Measurements from ENCODE around the gene LSS. TPM values are rescaled to one million over a fixed set of nuclear protein-coding genes. Genes with fewer than 3 reads are reported as not detected.

Gene LSS
- total RNA-seq, 2 donors from 2014 or later: 30.8 to 43.8 TPM

DNA sequence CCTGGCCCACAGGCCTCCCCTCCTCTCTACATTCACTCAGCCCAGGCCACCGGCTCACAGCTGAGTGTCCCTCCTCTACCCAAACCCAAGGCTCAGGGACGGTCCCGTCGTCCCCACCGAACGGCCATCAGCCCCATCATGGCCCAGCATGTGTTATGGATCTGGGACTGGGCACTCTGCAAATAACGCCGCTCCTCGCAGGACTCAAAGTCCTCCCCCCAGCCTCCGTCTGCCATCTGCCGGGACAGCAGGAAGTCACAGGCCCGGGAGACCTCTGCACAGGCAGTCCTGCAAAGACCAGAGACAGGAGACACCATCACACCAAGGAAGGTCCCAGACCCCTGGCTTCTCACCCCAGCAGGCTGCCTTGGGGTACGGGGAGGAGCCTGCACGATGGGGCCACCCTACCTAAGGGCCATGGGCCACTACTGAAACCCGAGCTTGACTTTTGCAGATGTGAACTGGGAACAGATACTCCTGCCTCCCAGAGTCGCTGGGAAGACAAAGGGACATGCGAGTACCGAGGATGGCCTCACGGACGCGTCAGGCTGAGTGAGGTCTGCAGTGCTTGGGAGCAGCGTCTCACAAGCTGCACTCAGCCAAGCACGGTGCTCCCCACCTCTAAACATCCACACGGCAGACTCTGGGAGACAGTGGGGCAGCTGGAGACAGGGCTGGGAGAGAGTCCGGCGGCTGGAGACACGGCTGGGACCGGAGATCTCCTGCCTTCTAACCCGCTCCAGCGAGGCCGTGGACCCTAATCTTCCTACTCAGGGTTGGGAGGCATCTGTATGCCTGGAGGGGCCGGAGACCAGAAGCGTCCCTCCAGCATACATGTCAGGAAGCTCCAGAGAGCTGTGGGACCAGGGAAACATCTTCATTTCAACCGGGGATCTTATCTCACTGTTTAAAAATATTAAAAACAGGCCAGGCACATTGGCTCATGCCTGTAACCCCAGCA is 33.9 kb downstream of the LSS start:
- Mint-ChIP-seq H3K36me3 (ENCODE audit: low read depth) (peaks cover 43% of the 10 kb centered on the region), H3K27ac (no peak overlapping the region), H3K4me3 (no peak overlapping the region), H3K4me1 (no peaks in the 10 kb centered on the region), H3K27me3 (no peaks in the 10 kb centered on the region), H3K9me3 (no peaks in the 10 kb centered on the region)
- no peak for ATAC-seq (replicated peaks)

DNA sequence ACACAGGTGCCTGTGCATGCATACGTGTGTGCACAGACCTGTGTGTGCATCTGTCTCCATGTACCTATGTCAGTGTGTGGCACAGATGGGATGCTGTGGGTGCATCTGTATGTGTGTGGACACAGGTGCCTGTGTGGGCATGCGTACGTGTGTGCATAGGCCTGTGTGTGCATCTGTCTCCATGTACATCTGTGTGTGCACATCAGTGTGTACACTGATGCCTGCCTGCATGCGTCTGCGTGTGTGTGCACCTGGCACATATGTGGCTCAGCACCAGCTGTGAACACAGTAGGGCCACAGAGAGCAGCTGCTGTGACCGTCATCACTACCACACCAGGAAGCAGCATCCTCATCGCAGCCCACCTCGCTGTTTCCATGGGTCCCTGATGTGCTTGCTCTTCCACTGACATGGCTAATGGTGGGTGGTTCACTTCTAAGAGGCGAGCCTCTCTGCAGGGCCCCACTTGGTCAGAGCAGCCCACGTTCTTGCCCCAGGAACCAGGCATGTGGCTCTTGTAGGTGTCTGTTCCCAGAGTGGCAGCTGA is 34.7 kb downstream of the LSS start:
- Mint-ChIP-seq H3K27me3 (no peaks in the 10 kb centered on the region), H3K9me3 (no peaks in the 10 kb centered on the region)

DNA sequence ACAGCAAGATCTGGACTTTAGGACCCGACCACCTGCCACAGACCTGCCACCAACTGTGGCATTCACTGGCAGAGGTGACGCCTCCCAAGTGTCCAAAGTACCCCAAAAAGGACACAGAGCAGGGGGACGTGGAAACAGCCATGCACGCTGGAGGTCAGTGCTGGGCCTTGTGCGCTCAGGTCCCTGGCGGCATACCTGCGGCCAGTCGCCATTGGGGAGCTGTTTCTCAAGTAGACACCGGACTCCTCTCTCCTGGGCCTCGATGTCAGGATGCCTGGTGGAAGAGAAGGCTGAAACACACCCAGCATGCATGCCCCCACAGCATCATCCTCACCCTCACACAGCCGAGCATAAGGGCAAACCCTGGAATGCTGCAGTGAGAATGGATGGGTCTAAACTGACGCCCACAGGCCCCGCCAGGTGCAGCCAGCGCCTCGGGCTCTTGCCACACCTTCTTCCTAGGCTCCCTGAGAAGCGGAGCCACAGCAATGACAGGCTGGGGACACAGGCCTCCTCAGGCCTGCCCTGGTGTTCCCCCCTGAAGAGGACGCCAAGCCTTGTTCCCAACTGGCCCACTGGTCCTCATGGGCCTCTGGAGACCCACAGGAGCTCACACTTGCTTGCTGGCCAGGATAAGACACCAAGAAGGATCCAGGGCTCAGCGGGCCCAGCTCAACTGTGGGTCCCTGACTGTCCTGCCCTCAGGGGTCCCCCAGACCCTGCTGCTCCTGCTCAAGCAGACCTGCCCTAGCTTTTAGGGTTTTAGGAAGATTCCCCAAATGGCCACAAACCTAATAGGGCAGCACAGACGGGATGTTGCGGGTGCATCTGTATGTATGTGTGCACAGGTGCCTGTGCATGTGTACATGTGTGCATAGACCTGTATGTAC is 36.6 kb downstream of the LSS start:
- no peak overlapping the region for H3K27ac Mint-ChIP-seq
- peaks cover 19% of the 10 kb centered on the region for H3K36me3 Mint-ChIP-seq (ENCODE audit: low read depth)
- no peaks in the 10 kb centered on the region for H3K4me1 Mint-ChIP-seq
- ATAC-seq (replicated peaks): no peak
- no peaks in the 10 kb centered on the region for H3K9me3 Mint-ChIP-seq
- H3K27me3 Mint-ChIP-seq: no peaks in the 10 kb centered on the region
- H3K4me3 Mint-ChIP-seq: no peak overlapping the region

More for the DNA sequence above, 34.7 kb downstream of the LSS start:
- no peak overlapping the region for H3K4me3 Mint-ChIP-seq
- H3K36me3 Mint-ChIP-seq (ENCODE audit: low read depth): peaks cover 36% of the 10 kb centered on the region
- no peaks in the 10 kb centered on the region for H3K4me1 Mint-ChIP-seq
- H3K27ac Mint-ChIP-seq: no peak overlapping the region
- ATAC-seq (replicated peaks): no peak

DNA sequence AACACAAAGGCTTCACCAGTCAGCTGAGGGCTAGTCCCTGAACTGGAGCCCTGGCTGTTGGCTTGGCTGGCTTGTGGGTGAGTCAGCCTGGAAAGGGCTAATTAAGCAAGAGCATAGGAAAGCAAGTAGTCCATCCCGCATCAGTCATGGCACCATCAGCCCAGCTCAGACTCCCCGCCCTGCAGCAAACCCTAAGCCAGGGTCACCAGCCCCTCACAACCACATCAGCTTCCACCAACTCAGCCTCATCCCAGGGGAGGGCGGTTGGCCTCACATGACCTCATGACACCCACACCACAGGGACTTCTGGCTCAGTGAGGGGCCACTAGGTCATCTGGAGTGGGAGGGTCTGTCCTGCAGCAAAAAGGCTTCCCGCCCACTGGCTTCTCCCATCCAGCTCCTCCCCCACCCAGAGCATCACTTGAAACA is 37.3 kb downstream of the LSS start:
- no peaks in the 10 kb centered on the region for H3K9me3 Mint-ChIP-seq
- H3K27me3 Mint-ChIP-seq: no peaks in the 10 kb centered on the region
- H3K4me3 Mint-ChIP-seq: no peak overlapping the region
- H3K36me3 Mint-ChIP-seq (ENCODE audit: low read depth): peaks cover 12% of the 10 kb centered on the region
- no peaks in the 10 kb centered on the region for H3K4me1 Mint-ChIP-seq
- no peak for ATAC-seq (replicated peaks)
- H3K27ac Mint-ChIP-seq: no peak overlapping the region

- Mint-ChIP-seq H3K27me3 (no peaks in the 10 kb centered on the region), H3K27ac (no peak overlapping the region), H3K4me3 (no peak overlapping the region)
These were observed 38.0 kb downstream of the LSS start for GRCh38 chr21:46190491-46191131.

GRCh38 chr21:46189959-46190490 is 38.5 kb downstream of the LSS start:
- Mint-ChIP-seq H3K4me1 (no peaks in the 10 kb centered on the region), H3K27me3 (no peaks in the 10 kb centered on the region), H3K27ac (no peak overlapping the region), H3K36me3 (ENCODE audit: low read depth) (peaks cover 9% of the 10 kb centered on the region), H3K4me3 (no peak overlapping the region), H3K9me3 (no peaks in the 10 kb centered on the region)
- no peak for ATAC-seq (replicated peaks)

More at GRCh38 chr21:46190491-46191131, 38.0 kb downstream of the LSS start:
- Mint-ChIP-seq H3K36me3 (ENCODE audit: low read depth) (peaks cover 9% of the 10 kb centered on the region), H3K9me3 (no peaks in the 10 kb centered on the region), H3K4me1 (no peaks in the 10 kb centered on the region)
- no peak for ATAC-seq (replicated peaks)

- no peaks in the 10 kb centered on the region for H3K4me1 Mint-ChIP-seq
- no peaks in the 10 kb centered on the region for H3K9me3 Mint-ChIP-seq
- H3K27ac Mint-ChIP-seq: peak overlapping the region; percentile 36
- H3K36me3 Mint-ChIP-seq (ENCODE audit: low read depth): peaks cover 4% of the 10 kb centered on the region
- H3K27me3 Mint-ChIP-seq: no peaks in the 10 kb centered on the region
- H3K4me3 Mint-ChIP-seq: no peak overlapping the region
- no peak for ATAC-seq (replicated peaks)
These were observed 39.2 kb downstream of the LSS start for GRCh38 chr21:46189213-46189958.

GRCh38 chr21:46188226-46189212 is 40.1 kb downstream of the LSS start:
- Mint-ChIP-seq H3K27me3 (no peaks in the 10 kb centered on the region), H3K9me3 (no peaks in the 10 kb centered on the region), H3K36me3 (ENCODE audit: low read depth) (no peaks in the 10 kb centered on the region), H3K4me1 (no peaks in the 10 kb centered on the region), H3K27ac (peak overlapping the region; percentile 36), H3K4me3 (no peak overlapping the region)
- ATAC-seq (replicated peaks): no peak

DNA sequence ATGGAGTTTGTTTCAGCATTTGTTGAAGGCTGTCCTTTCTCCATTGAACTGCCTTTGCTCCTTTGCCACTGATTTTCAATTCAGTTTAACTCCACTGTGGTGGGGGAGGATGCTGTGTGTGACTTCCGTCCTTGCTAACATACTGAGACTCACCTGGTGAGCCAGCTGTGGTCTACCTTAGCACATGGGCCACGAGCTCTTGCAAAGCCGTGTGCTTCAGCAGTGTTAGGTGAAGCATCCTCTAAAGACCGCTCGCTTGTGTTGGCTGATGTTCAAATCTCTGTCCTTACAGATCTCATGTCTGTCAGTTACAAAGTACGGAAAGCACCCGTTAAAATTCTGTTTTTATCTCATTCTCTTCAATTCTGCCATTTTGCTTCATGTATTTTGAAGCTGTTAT is 40.8 kb downstream of the LSS start:
- no peak for ATAC-seq (replicated peaks)
- Mint-ChIP-seq H3K27ac (no peak overlapping the region), H3K36me3 (ENCODE audit: low read depth) (no peaks in the 10 kb centered on the region), H3K9me3 (no peaks in the 10 kb centered on the region), H3K4me3 (no peak overlapping the region), H3K4me1 (no peaks in the 10 kb centered on the region), H3K27me3 (no peaks in the 10 kb centered on the region)

DNA sequence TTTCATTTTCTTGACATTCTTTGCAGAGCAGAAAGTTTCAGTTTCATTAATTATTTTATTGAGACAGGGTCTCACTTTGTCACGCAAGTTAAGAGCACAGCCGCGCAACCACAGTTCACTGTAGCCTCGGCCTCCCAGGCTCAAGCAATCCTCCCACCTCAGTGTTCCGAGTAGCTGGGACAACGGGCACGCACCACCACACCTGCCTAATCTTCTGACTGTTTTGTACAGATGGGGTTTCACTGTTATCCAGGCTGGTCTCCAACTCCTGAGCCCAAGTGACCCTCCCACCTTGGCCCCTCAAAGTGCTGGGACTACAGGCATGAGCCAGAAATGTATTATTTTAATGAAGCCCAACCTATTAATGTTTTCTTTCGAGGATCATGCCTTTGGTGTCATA is 41.3 kb downstream of the LSS start:
- Mint-ChIP-seq H3K4me3 (no peak overlapping the region), H3K27ac (no peak overlapping the region), H3K4me1 (no peaks in the 10 kb centered on the region), H3K36me3 (ENCODE audit: low read depth) (no peaks in the 10 kb centered on the region), H3K9me3 (no peaks in the 10 kb centered on the region), H3K27me3 (no peaks in the 10 kb centered on the region)
- no peak for ATAC-seq (replicated peaks)

GRCh38 chr21:46185716-46186115 is 42.9 kb downstream of the LSS start:
- H3K27me3 Mint-ChIP-seq: no peaks in the 10 kb centered on the region
- H3K4me1 Mint-ChIP-seq: no peaks in the 10 kb centered on the region
- H3K9me3 Mint-ChIP-seq: no peaks in the 10 kb centered on the region
- no peak for ATAC-seq (replicated peaks)
- H3K36me3 Mint-ChIP-seq (ENCODE audit: low read depth): no peaks in the 10 kb centered on the region
- H3K4me3 Mint-ChIP-seq: no peak overlapping the region
- H3K27ac Mint-ChIP-seq: no peak overlapping the region

DNA sequence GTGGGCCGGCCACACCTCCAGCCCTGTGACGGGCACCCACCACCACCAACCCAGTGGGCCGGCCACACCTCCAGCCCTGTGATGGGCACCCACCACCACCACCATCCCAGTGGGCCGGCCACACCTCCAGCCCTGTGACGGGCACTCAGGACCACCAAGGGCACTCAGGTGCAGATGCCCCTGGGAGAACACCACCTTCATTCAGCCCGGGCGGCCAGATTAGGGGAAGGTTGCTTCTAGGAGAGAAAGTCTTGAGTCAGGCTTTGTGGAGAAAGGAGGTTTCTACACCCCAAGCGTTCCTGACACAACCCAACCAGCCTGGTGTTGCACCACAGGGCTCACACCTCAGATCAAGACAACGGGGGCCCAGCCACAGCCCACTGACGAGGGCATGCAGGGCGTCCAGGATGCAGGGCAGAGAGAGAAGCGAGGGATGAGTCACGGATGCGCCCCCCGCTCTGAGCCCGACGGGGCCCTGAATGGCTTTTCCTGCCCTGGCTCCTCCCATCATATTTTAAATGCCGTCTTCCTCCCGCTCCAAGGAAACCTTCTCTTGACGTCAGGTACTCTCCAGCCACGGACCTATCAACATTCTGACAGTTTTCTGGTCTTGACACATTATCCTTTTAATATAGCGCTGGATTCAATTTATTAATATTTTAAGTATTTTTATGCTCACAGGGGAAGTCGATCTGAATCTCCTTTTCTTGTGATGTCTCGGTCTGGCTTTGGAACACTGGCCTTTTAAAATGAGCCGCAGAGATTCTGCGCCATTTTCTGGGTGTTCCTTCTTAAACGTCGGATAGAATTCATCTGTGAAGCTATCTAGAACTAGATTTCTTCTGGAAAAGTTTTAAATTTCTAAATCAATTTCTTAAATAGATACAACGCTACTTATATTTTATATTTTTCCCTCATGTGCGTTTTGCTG is 43.7 kb downstream of the LSS start:
- Mint-ChIP-seq H3K4me1 (no peaks in the 10 kb centered on the region), H3K27me3 (no peaks in the 10 kb centered on the region), H3K9me3 (no peaks in the 10 kb centered on the region), H3K27ac (no peak overlapping the region), H3K4me3 (peak overlapping the region; percentile 73), H3K36me3 (ENCODE audit: low read depth) (no peaks in the 10 kb centered on the region)
- ATAC-seq (replicated peaks): peak; percentile 75

Measured in activated T-helper 17 cell treated with anti-CD3 and anti-CD28 coated beads, Interleukin-2, amount 50 U/mL, for 72 hours (primary cell).